NCI-H510A treated with DMSO at 0.1 percent for 48 hours (cell line): ENCODE data around the gene TAF8.

Experiments
- DNase-seq: peaks from one replicate; lab custom pipeline; 2025; lab: John Stamatoyannopoulos, UW

Gene TAF8

GRCh38 chr6:42051268-42051653 lies 937 bp downstream of the TAF8 start:
- no peak for DNase-seq

GRCh38 chr6:42053601-42054000 lies 3.3 kb downstream of the TAF8 start:
- no peak for DNase-seq

GRCh38 chr6:42059743-42060142 lies 9.4 kb downstream of the TAF8 start:
- no peak for DNase-seq

GRCh38 chr6:42066156-42066675 lies 15.9 kb downstream of the TAF8 start:
- DNase-seq: no peak

GRCh38 chr6:42068173-42068572 lies 17.8 kb downstream of the TAF8 start:
- DNase-seq: no peak

DNA sequence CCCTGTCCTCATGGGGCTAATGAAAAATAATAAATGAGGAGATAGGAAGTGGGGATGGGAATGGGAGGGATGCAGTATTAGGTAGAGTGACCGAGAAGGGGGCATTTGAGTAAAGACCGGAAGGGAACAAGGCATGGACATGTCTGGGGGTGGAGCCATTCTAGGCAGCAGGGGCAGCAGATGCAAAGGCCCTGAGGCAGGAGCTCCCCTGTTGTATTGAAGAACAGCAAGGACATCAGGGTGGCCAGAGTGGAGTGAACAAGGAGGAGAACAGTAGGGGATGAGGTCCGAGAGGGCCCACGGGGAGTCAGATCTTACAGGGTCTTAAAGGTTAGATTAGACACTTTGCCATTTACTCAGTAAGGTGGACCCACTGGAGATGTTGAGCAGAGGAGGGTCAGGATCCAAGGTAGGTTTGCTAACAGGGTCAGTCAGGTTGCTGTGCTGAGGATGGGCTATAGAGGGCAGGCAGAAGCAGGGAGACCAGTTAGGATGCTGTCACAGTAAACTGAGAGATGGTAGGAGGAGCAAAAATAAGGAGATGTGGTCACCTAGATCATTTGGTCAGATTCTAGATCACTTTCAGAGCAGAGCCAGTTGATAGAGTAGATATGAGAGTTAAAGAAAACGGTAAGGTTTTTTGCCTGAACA lies 18.7 kb downstream of the TAF8 start:
- no peak for DNase-seq

GRCh38 chr6:42071881-42072583 lies 21.7 kb downstream of the TAF8 start:
- DNase-seq: no peak

DNA sequence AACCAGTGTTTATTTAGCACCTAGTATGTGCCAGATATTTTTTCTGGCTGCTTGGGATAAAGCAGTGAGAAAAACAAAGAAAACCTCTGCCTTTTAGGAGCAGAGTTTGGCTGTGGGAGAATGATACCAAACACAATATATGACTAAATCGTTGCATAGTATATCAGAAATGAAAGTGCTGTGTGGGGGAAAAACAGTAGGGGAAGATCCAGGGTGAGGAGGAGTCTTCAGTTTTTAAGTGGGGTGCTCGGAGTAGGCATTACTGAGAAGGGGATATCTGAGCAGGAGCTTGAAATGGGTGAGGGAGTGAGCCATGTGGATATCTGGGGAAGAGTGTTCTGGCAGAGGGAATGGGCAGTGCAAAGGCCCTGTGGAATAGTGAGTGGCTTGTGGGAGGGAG lies 23.0 kb downstream of the TAF8 start:
- no peak for DNase-seq

DNA sequence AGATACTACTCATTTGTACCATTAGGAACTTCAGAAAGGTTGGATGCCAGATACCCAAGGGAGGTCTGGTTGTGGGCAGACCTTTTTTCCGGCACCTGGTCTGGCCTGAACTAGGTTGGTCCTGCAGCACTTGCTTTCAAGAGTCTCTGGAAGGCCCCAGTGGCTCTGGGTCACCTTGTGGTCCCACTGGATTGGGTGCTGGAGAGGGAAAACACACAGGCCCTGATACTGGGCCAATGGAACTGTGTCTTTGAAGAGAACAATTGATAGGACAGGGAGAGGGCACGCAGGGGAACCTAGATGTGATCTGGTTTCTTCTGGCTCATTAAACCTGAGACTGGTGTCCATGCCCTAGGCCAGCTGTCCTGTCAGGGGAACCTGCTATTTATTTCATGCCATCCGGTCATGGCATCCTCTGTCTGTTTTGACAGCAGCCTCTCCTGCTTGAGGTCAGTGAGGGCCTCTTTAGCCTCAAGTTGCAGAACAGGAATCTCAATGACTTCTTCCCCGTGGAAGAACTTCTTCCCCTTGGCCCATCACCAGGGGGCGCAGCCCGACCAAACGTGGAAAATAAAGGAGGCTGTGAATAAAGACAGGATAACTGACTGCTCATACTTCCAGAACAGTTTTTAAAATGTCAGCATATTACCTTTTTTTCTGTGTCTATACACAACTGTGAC lies 25.0 kb downstream of the TAF8 start:
- DNase-seq: peak; percentile 90

DNA sequence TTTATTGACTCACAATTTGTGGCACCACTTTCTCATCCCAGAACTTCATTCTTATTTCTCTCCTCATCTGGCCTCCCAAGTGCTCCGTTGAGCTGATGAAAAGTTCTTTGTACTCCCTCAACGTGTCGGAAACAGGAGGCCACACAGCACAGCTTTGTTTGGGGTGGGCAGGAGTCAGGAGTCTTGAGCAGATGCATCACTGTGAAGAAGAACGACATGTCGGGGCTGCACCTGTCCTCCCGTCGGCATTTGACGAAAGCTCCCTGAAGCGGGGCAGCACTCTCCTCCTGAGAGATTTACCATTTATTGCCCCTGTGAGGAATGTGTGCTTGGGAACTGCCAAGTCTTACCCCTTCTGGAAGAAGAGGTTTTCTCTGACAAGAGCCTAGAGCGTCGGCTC lies 28.1 kb downstream of the TAF8 start:
- no peak for DNase-seq

- DNase-seq: no peak
Measured at GRCh38 chr6:42079941-42080464, 29.7 kb downstream of the TAF8 start.

GRCh38 chr6:42083530-42083929 lies 33.2 kb downstream of the TAF8 start:
- DNase-seq: no peak

DNA sequence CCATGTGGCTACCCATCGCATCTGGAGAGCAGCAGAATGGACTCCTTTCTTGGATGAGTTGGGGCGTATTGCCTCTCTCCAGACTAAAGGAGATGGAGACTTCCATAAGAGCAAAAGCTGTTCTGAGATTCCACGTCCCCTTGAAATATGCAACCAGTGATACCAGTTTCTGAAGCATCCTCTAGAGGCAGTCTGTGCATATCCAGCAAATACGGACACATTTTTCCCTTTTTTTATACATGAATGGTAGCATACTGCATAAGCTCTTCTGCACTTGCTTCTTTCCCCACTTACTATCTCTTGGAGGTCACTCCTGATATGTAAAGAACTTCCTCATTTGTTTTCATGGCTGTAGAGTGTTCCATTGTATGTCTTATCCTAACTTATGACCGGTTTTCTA lies 34.6 kb downstream of the TAF8 start:
- no peak for DNase-seq

- no peak for DNase-seq
Measured at GRCh38 chr6:42086046-42087035, 36.0 kb downstream of the TAF8 start.

DNA sequence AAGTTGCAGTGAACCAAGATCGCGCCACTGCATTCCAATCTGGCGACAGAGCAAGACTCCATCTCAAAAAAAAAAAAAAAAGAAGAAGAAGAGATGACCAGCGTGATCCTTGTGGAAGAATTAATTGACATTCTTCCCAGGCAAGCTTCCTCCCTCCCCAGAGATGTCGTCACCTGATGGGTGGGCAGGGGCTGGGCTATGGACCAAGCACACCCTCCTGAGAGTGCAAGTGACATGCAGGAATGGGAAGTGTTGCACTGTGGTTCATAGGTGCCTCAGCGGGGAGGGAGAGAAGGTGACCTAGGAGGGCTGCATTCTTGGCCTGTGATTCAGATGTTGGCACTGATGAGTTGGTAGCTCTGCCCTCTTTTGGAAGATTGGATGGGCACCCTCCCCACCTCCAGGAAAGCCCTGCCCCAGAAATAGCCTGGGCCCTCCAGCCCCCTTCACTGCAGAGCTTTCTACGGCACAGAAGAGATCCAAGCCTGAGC lies 37.8 kb downstream of the TAF8 start:
- no peak for DNase-seq

DNA sequence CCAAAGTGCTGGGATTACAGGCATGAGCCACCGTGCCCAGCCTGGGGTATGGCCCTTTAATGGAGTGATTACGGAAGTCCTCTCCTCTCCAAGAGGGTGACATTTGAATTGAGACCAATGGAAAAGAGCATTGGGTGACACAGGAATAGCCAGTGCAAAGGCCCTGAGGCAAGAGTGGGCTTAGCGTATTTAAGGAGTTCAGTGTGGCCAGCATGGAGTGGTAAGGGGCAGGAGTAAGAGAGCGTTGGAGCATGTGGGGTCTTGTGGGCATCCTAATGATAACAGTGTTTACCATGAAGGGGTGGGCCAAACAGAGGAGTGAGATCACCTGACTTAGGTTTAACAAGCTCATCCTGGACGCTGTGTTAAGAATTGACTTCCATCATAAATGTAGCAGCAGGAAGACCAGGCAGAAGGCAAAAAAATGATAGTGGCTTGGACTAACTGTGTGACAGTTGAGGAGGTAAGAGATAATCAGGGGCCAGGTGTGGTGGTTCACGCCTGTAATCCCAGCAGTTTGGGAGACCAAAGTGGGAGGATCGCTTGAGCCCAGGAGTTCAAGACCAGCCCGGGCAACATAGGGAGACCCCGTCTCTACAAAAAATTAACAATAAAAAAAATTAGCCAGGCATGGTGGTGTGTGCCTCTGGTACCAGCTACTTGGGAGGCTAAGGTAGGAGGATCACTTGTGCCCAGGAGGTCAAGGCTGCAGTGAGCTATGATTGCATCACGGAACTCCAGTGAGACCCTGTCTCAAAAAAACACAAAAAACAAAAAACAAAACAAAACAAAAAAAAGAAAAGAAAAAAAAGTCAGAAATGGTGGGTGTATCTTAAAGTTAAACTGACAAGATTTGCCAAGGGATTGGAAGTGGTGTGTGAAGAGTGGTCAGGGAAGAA lies 40.7 kb downstream of the TAF8 start:
- no peak for DNase-seq

- DNase-seq: no peak
Measured at GRCh38 chr6:42091718-42092023, 41.3 kb downstream of the TAF8 start.

DNA sequence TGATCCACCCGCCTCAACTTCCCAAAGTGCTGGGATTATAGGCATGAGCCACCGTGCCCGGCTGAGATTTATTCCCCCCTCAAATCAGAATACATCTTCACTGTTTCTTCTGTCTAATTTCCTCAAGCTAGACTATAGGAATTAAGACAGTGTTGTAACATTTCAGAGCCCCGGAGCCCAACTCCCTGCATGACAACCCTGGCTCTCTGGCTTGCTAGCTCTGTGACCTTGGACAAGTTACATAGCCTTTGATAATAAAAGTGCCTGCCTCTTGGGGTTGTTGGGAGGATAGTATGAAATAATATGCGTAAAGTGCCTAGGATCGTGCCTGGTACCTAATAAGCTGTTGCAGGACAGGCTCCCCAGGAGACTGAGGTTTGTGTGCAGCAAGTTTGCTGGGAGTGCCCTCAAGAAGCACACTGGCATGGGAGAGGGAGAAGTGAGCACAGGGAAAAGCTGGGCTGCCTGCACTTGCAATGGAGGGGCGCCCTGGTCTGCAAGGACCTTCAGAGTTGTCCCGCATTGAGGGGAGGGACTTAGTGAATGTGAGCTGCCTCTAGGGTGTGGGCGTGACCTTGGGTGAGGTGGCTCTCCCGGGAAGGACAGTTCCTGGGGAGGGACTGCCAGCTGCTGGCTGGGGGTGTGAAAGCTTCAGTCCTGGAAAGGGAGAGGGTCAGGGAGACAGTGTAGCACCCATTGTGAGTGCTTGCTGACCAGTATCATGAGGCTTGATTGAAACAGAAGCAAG lies 43.4 kb downstream of the TAF8 start:
- no peak for DNase-seq

DNA sequence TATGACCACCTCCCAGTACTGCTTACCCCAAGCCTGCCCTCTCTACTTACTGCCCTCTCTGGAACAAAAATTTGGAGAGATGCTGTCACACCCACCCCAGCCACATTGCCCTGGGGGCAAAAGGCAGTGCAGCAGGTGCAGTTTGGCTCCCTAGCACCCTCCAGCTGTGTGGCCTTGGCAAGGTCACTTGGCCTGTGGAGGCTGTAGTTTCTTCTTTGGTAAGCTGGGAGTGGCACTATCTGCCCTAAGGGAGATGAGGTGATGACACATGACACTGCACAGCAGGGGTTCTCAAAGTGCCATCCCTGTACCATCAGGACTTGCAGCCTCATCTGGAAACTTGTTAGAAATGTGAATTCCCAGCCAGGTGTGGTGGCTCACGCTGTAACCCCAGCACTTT lies 44.8 kb downstream of the TAF8 start:
- DNase-seq: peak; percentile 34
